ENCODE results near the gene CUEDC1. TPM values are rescaled to one million over a fixed set of nuclear protein-coding genes. Genes with fewer than 3 reads are reported as not detected.

CUEDC1 gene
- total RNA-seq, 1 experiment from 2014 or later: 61.4 TPM

DNA sequence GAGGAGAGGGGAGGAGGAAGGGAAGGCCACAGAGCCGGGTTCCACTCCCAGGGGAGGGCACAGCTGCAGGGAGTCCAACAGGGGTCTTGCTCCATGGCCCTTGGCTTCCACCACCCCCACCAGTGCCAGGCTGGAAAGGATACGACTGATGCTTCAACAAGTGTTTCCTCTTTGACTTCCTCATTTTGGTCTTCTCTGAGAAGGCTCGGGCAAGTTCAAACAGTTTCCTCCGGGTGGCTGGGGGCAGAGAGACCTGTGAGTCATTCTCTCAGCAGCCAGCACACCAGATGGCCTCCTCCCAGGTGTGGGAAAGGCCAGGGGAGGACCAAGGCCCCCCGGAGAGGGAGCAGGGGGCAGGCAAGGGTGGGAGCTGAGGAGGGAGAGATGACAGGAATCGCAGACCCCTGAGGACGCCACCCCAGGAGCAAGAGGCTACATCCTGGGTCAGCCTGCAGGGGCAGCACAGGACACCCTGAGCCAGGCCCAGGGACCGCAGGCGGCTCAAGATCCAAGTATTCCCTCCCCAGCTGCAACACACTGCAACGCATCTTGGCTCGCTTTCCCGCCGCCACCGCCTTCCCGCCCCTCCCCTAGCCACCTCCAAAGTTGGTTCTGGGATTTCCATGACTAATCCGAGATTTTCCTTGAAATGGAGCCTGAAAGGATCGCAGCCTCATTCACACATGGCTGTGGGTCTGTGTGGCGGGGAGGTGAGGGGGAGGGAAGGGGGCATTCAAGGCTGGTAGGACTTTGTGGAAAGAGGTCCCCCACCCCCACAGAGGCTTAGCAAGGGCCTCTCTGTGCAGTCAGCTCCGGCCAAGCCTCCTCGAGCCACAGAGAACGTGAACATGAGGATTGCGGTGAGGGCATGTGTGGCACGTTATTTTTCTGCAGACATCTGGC lies 87.0 kb downstream of the CUEDC1 start:
- no peak overlapping the region for H2AFZ ChIP-seq
- intact Hi-C loops (cut with micrococcal nuclease; ENCODE audit: unreplicated experiment): no loop called here
- H3K9me2 ChIP-seq (ENCODE audit: insufficient read depth): no peaks in the 10 kb centered on the region
- no peaks in the 10 kb centered on the region for H3K79me2 ChIP-seq (ENCODE audit: low read depth)
- peaks cover 17% of the 10 kb centered on the region for H3K4me1 ChIP-seq (replicated peaks; ENCODE audit: insufficient read depth)
- TF ChIP-seq, protein P1, sequence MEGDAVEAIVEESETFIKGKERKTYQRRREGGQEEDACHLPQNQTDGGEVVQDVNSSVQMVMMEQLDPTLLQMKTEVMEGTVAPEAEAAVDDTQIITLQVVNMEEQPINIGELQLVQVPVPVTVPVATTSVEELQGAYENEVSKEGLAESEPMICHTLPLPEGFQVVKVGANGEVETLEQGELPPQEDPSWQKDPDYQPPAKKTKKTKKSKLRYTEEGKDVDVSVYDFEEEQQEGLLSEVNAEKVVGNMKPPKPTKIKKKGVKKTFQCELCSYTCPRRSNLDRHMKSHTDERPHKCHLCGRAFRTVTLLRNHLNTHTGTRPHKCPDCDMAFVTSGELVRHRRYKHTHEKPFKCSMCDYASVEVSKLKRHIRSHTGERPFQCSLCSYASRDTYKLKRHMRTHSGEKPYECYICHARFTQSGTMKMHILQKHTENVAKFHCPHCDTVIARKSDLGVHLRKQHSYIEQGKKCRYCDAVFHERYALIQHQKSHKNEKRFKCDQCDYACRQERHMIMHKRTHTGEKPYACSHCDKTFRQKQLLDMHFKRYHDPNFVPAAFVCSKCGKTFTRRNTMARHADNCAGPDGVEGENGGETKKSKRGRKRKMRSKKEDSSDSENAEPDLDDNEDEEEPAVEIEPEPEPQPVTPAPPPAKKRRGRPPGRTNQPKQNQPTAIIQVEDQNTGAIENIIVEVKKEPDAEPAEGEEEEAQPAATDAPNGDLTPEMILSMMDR (conservative IDR thresholded peaks at IDR 0.05): no peak; the same call in 1 of the 2 replicates
- TF ChIP-seq EZH2 (IDR thresholded peaks at IDR 0.05; ENCODE audit: low read depth): no peak
- CTCF ChIA-PET: interaction anchor here (1.4 kb wide), 1 partner anchor 122 kb away, joined by 3 read pairs; no protein-coding TSS in a partner anchor
- no peaks in the 10 kb centered on the region for H4K20me1 ChIP-seq (ENCODE audit: insufficient read depth)
- H3K4me2 ChIP-seq: peak overlapping the region; percentile 57
- H3K27me3 ChIP-seq (ENCODE audit: insufficient read depth, low read depth): no peaks in the 10 kb centered on the region
- peaks cover 13% of the 10 kb centered on the region; the same call in 1 of the 2 replicates for H3F3A ChIP-seq (ENCODE audit: insufficient read depth, low read depth)
- peak overlapping the region; percentile 7; the same call in 1 of the 2 replicates for H3K27ac ChIP-seq
- no peaks in the 10 kb centered on the region for H3K36me3 ChIP-seq (ENCODE audit: low read depth)
- DNase-seq: peak; percentile 79 to 82
- POLR2A ChIA-PET (ENCODE audit: unreplicated experiment): interaction anchor here (0.5 to 0.7 kb wide), 2 partner anchors 139 to 215 kb away, joined by 5 to 9 read pairs; partner anchors contain the start of genes DYNLL2 and SRSF1
- H3K4me3 ChIP-seq: no peak overlapping the region
- no TSS peak for BruUV-seq (replicated peaks)
- no peaks in the 10 kb centered on the region for H3K9me3 ChIP-seq (ENCODE audit: insufficient read depth, low read depth)

DNA sequence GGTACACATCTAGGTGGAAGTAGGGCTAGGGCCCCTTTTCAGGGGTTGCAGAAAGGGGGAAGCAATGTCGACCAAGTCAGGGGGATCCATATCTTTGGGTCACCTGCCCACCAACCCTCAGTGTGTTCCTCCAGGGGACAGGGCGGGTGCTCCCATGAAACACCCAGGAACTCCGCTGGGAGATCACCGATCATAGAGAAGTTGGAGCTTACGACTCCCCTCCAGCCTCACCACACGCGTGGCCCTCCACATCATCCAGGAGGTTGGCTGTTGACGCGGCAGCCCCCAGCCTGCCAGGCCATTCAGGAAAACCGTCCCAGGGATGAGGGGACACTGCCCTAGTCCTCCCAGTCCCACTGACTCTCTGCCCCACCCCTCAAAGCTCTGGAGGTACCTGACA lies 88.1 kb downstream of the CUEDC1 start:
- Histone ChIP-seq H3K4me1 (replicated peaks; ENCODE audit: insufficient read depth) (peaks cover 18% of the 10 kb centered on the region), H3K4me2 (no peak overlapping the region)
- POLR2A ChIA-PET (ENCODE audit: unreplicated experiment): no interaction called here

DNA sequence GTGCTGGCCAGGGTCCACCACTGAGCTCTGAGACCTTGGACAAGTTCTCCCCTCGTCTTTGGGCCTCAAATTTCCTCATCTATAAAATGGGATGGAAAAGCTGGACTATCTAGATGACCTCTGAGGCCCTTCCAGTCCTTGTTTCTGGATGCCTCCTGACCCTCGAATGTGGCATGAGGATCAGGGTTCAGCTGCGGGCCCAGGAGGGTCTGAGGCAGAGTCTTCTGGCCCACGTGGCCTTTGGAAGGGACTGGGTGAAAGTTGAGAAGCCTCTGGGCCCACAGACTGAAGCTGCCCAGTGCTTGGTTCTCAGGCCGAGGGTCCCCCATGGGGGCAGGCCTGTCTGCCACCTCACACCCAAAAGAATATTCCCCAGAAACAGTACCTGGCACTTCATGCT lies 88.5 kb downstream of the CUEDC1 start:
- Histone ChIP-seq H3K27me3 (ENCODE audit: insufficient read depth, low read depth) (no peaks in the 10 kb centered on the region), H3K27ac (no peak overlapping the region), H3K9me2 (ENCODE audit: insufficient read depth) (no peaks in the 10 kb centered on the region), H3K4me2 (no peak overlapping the region), H3K4me1 (replicated peaks; ENCODE audit: insufficient read depth) (peaks cover 21% of the 10 kb centered on the region), H3F3A (ENCODE audit: insufficient read depth, low read depth) (peaks cover 18% of the 10 kb centered on the region; the same call in 1 of the 2 replicates), H3K9me3 (ENCODE audit: insufficient read depth, low read depth) (no peaks in the 10 kb centered on the region), H3K4me3 (no peak overlapping the region), H4K20me1 (ENCODE audit: insufficient read depth) (no peaks in the 10 kb centered on the region), H3K36me3 (ENCODE audit: low read depth) (no peaks in the 10 kb centered on the region), H2AFZ (no peak overlapping the region), H3K79me2 (ENCODE audit: low read depth) (no peaks in the 10 kb centered on the region)
- BruUV-seq (replicated peaks): no TSS peak
- ChIA-PET CTCF (interaction anchor here (1.4 kb wide), 1 partner anchor 124 kb away, joined by 3 read pairs; no protein-coding TSS in a partner anchor), POLR2A (ENCODE audit: unreplicated experiment) (no interaction called here)
- intact Hi-C loops (cut with micrococcal nuclease; ENCODE audit: unreplicated experiment): no loop called here
- DNase-seq: no peak
- TF ChIP-seq, protein P1 (conservative IDR thresholded peaks at IDR 0.05): no peak
- no peak for TF ChIP-seq EZH2 (IDR thresholded peaks at IDR 0.05; ENCODE audit: low read depth)

More for the DNA sequence above, 88.1 kb downstream of the CUEDC1 start:
- no peak overlapping the region for H3K4me3 ChIP-seq
- no peaks in the 10 kb centered on the region for H3K27me3 ChIP-seq (ENCODE audit: insufficient read depth, low read depth)
- no peaks in the 10 kb centered on the region for H3K9me2 ChIP-seq (ENCODE audit: insufficient read depth)
- no peak overlapping the region for H2AFZ ChIP-seq
- H3K79me2 ChIP-seq (ENCODE audit: low read depth): no peaks in the 10 kb centered on the region
- H3K27ac ChIP-seq: no peak overlapping the region
- TF ChIP-seq, protein P1 (conservative IDR thresholded peaks at IDR 0.05): no peak
- no peak for TF ChIP-seq EZH2 (IDR thresholded peaks at IDR 0.05; ENCODE audit: low read depth)
- no peaks in the 10 kb centered on the region for H3K36me3 ChIP-seq (ENCODE audit: low read depth)
- H4K20me1 ChIP-seq (ENCODE audit: insufficient read depth): no peaks in the 10 kb centered on the region
- no TSS peak for BruUV-seq (replicated peaks)
- DNase-seq: no peak
- CTCF ChIA-PET: interaction anchor here (1.4 kb wide), 1 partner anchor 123 kb away, joined by 3 read pairs; no protein-coding TSS in a partner anchor
- H3K9me3 ChIP-seq (ENCODE audit: insufficient read depth, low read depth): no peaks in the 10 kb centered on the region
- peaks cover 18% of the 10 kb centered on the region; the same call in 1 of the 2 replicates for H3F3A ChIP-seq (ENCODE audit: insufficient read depth, low read depth)
- intact Hi-C loops (cut with micrococcal nuclease; ENCODE audit: unreplicated experiment): no loop called here

All from PC-9 (cell line).